ENCODE measurements around the gene CDC42SE2. TPM values are rescaled to one million over a fixed set of nuclear protein-coding genes. Genes with fewer than 3 reads are reported as not detected.

Gene CDC42SE2
- total RNA-seq, 1 donor from 2014 or later, result 23.6 TPM

- H3K27me3 Mint-ChIP-seq (ENCODE audit: low read depth), result no peaks in the 10 kb centered on the region
- H3K36me3 Mint-ChIP-seq, result peaks cover 2% of the 10 kb centered on the region
- DNase-seq (ENCODE audit: low spot score in 2 of 2, unreplicated experiment in 2 of 2), result no peak
- peaks cover 15% of the 10 kb centered on the region for H3K4me1 Mint-ChIP-seq
- no peak overlapping the region for H3K27ac Mint-ChIP-seq
- no peaks in the 10 kb centered on the region for H3K9me3 Mint-ChIP-seq
- TF ChIP-seq CTCF (IDR thresholded peaks at IDR 0.05; ENCODE audit: unreplicated experiment), result no peak
- H3K4me3 Mint-ChIP-seq, result no peak overlapping the region
Measured at GRCh38 chr5:131285703-131286399, 22.0 kb downstream of the CDC42SE2 start.

- no peak overlapping the region for H3K27ac Mint-ChIP-seq
Measured at GRCh38 chr5:131286400-131286715, 22.5 kb downstream of the CDC42SE2 start.

GRCh38 chr5:131288328-131288727 is 24.5 kb downstream of the CDC42SE2 start:
- no peak for DNase-seq (ENCODE audit: low spot score in 2 of 2, unreplicated experiment in 2 of 2)
- H3K27me3 Mint-ChIP-seq (ENCODE audit: low read depth), result no peaks in the 10 kb centered on the region
- no peak for TF ChIP-seq CTCF (IDR thresholded peaks at IDR 0.05; ENCODE audit: unreplicated experiment)
- peaks cover 5% of the 10 kb centered on the region for H3K36me3 Mint-ChIP-seq
- H3K4me3 Mint-ChIP-seq, result no peak overlapping the region
- no peak overlapping the region for H3K27ac Mint-ChIP-seq
- H3K4me1 Mint-ChIP-seq, result no peaks in the 10 kb centered on the region
- no peaks in the 10 kb centered on the region for H3K9me3 Mint-ChIP-seq

More at GRCh38 chr5:131286400-131286715, 22.5 kb downstream of the CDC42SE2 start:
- no peaks in the 10 kb centered on the region for H3K27me3 Mint-ChIP-seq (ENCODE audit: low read depth)
- H3K9me3 Mint-ChIP-seq, result no peaks in the 10 kb centered on the region
- H3K36me3 Mint-ChIP-seq, result peaks cover 2% of the 10 kb centered on the region
- no peak for TF ChIP-seq CTCF (IDR thresholded peaks at IDR 0.05; ENCODE audit: unreplicated experiment)
- peaks cover 10% of the 10 kb centered on the region for H3K4me1 Mint-ChIP-seq
- H3K4me3 Mint-ChIP-seq, result no peak overlapping the region
- no peak for DNase-seq (ENCODE audit: low spot score in 2 of 2, unreplicated experiment in 2 of 2)

- peaks cover 5% of the 10 kb centered on the region for H3K36me3 Mint-ChIP-seq
- no peak overlapping the region for H3K27ac Mint-ChIP-seq
- no peaks in the 10 kb centered on the region for H3K27me3 Mint-ChIP-seq (ENCODE audit: low read depth)
- no peak for DNase-seq (ENCODE audit: low spot score in 2 of 2, unreplicated experiment in 2 of 2)
- H3K4me3 Mint-ChIP-seq, result no peak overlapping the region
- H3K4me1 Mint-ChIP-seq, result no peaks in the 10 kb centered on the region
- no peak for TF ChIP-seq CTCF (IDR thresholded peaks at IDR 0.05; ENCODE audit: unreplicated experiment)
- no peaks in the 10 kb centered on the region for H3K9me3 Mint-ChIP-seq
Measured at GRCh38 chr5:131289738-131290137, 25.9 kb downstream of the CDC42SE2 start.

GRCh38 chr5:131296213-131296672 is 32.4 kb downstream of the CDC42SE2 start:
- Mint-ChIP-seq H3K9me3 (peaks cover 3% of the 10 kb centered on the region), H3K36me3 (peaks cover 9% of the 10 kb centered on the region), H3K27me3 (ENCODE audit: low read depth) (no peaks in the 10 kb centered on the region), H3K4me3 (no peak overlapping the region), H3K27ac (no peak overlapping the region), H3K4me1 (no peaks in the 10 kb centered on the region)
- no peak for DNase-seq (ENCODE audit: low spot score in 2 of 2, unreplicated experiment in 2 of 2)
- no peak for TF ChIP-seq CTCF (IDR thresholded peaks at IDR 0.05; ENCODE audit: unreplicated experiment)
